Transverse colon (tissue), 4 donors: ENCODE results near the gene MEGF11. TPM values are rescaled to one million over a fixed set of nuclear protein-coding genes. Genes with fewer than 3 reads are reported as not detected.

Experiments used
- DNase-seq: peaks from one replicate; pipeline ENCODE4 v3.0.0-alpha.2; 2019
- H3K27ac ChIP-seq, 4 donors: fragments of 200-600 bp; sonication (generic); 2 replicates each; pipeline ENCODE4 v1.5.1; 2016 to 2018; ENCODE audit warnings: inconsistent platforms in 4 of 4
- H3K27me3 ChIP-seq: fragments of 200-600 bp; sonication (generic); 2 replicates; pipeline ENCODE4 v1.5.1; 2017; ENCODE audit warnings: inconsistent platforms
- H3K36me3 ChIP-seq, 4 donors: fragments of 200-600 bp; sonication (generic); 2 replicates each; pipeline ENCODE4 v1.5.1; 2017 to 2019; ENCODE audit warnings: inconsistent platforms in 4 of 4
- H3K4me1 ChIP-seq, 4 donors: fragments of 200-600 bp; sonication (generic); 2 replicates each; pipeline ENCODE4 v1.5.1; 2017 to 2020; ENCODE audit warnings: inconsistent platforms in 4 of 4
- H3K4me3 ChIP-seq, 4 donors: fragments of 200-600 bp; sonication (generic); 1 replicate in 1 of 4; 2 replicates in 3 of 4; pipeline versions ENCODE4 v1.5.1 to v1.6.1; 2017 to 2019; ENCODE audit warnings: inconsistent platforms in 4 of 4
- H3K9me3 ChIP-seq, 2 donors: fragments of 200-600 bp; sonication (generic); 2 replicates each; pipeline ENCODE4 v1.5.1; 2017 to 2019; ENCODE audit warnings: inconsistent platforms in 2 of 2
- EP300 ChIP-seq: sonication (generic); formaldehyde crosslinking; IDR thresholded peaks from one replicate; pipeline ENCODE4 v1.6.1; 2017; ENCODE audit warnings: antibody characterized with exemption, low read depth
- POLR2A ChIP-seq: fragments of 450-650 bp; IDR thresholded peaks from one replicate; pipeline ENCODE4 v1.6.1; 2016; ENCODE audit warnings: antibody characterized with exemption, mild to moderate bottlenecking, moderate library complexity
- POLR2AphosphoS5 ChIP-seq, 3 donors: sonication (generic); formaldehyde crosslinking; IDR thresholded peaks; one replicate each; pipeline ENCODE4 v1.6.1; 2016; ENCODE audit warnings: antibody characterized with exemption in 3 of 3
- WGBS, 2 donors: methylation state at CpG; one replicate each; pipeline ENCODE4 v1.1.5; 2018; ENCODE audit warnings: low coverage in 1 of 2; 5-methylcytosine and 5-hydroxymethylcytosine counted together
- in situ Hi-C, 4 donors: fragments of 200-750 bp; cut with MboI; loops; one replicate each; pipeline versions ENCODE4 v1.15.0 to v1.15.1; 2017; ENCODE audit warnings: low sequenced_read_pairs in 3 of 4, low pct_ligation_motif_present in 1 of 4, low pct_unique_long_range_greater_than_20kb in 1 of 4
- intact Hi-C: fragments of 100-400 bp; cut with DNase I; formaldehyde crosslinking; loops from one replicate; pipeline ENCODE4 v1.15.1; 2023; ENCODE audit warnings: low total_unique reads
- total RNA-seq, 4 donors: library from RNA; depleted of rRNA; stranded (reverse); fragments of >200 nt; gene quantifications; one replicate each; pipeline ENCODE4 v1.1.0, GENCODE V29; 2016
- TF ChIP-seq, protein P1 (sequence below), 5 experiments: fragments of 200-600 bp in 3 of 5; fragments of 450-650 bp in 2 of 5; sonication (generic) in 3 of 5; IDR thresholded peaks; 1 replicate in 2 of 5; 2 replicates in 3 of 5; pipeline ENCODE4 v1.5.1; 2016 to 2017; ENCODE audit warnings: antibody characterized with exemption in 5 of 5, inconsistent platforms in 3 of 5, mild to moderate bottlenecking in 2 of 5, moderate library complexity in 1 of 5

The MEGF11 gene
- total RNA-seq, 4 donors from 2014 or later: 0.16 TPM; not detected in 3

DNA sequence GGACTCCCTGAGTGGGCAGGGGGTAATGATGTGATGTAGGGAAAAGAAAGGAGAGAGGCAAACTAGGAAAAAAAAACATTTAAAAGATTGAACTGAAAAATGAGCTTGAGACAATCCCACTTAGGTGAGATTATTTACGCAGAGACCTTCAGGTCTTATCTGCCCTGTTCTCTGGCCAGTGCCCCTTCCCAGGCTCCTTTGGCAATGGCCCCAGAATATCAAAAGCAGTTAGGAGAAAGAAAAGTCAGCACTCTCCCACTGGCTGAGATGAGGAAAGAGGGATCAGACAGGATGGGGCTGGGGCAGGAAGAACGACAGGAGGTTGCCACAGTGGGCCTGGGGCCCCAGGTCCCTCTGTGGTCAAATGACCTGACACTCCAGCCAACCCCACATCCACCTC is 105.4 kb downstream of the MEGF11 start:
- H3K4me1 ChIP-seq: no peaks in the 10 kb centered on the region
- H3K4me3 ChIP-seq: no peak overlapping the region
- H3K27me3 ChIP-seq: no peaks in the 10 kb centered on the region
- intact Hi-C loops: no loop called here
- 73 to 100% methylated on average over 1 to 2 of the region's 2 CpGs for WGBS, 2 donors
- TF ChIP-seq, protein P1, sequence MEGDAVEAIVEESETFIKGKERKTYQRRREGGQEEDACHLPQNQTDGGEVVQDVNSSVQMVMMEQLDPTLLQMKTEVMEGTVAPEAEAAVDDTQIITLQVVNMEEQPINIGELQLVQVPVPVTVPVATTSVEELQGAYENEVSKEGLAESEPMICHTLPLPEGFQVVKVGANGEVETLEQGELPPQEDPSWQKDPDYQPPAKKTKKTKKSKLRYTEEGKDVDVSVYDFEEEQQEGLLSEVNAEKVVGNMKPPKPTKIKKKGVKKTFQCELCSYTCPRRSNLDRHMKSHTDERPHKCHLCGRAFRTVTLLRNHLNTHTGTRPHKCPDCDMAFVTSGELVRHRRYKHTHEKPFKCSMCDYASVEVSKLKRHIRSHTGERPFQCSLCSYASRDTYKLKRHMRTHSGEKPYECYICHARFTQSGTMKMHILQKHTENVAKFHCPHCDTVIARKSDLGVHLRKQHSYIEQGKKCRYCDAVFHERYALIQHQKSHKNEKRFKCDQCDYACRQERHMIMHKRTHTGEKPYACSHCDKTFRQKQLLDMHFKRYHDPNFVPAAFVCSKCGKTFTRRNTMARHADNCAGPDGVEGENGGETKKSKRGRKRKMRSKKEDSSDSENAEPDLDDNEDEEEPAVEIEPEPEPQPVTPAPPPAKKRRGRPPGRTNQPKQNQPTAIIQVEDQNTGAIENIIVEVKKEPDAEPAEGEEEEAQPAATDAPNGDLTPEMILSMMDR (IDR thresholded peaks at IDR 0.05): no peak
- TF ChIP-seq EP300: no peak
- in situ Hi-C loops: no loop called here
- no peak overlapping the region for H3K27ac ChIP-seq
- no peak for DNase-seq
- no peaks in the 10 kb centered on the region for H3K36me3 ChIP-seq
- no peaks in the 10 kb centered on the region for H3K9me3 ChIP-seq

GRCh38 chr15:66147440-66147839 is 106.1 kb downstream of the MEGF11 start:
- TF ChIP-seq, protein P1 (IDR thresholded peaks at IDR 0.05): no peak
- no peak for TF ChIP-seq POLR2A
- no peak for TF ChIP-seq POLR2AphosphoS5 (IDR thresholded peaks at IDR 0.05)
- H3K27ac ChIP-seq: no peak overlapping the region
- H3K4me3 ChIP-seq: no peak overlapping the region
- 71 to 89% methylated on average over 3 of the region's 3 CpGs for WGBS, 2 donors
- no peaks in the 10 kb centered on the region for H3K27me3 ChIP-seq
- H3K4me1 ChIP-seq: no peaks in the 10 kb centered on the region
- DNase-seq: no peak
- H3K9me3 ChIP-seq: no peaks in the 10 kb centered on the region
- no peaks in the 10 kb centered on the region for H3K36me3 ChIP-seq
- in situ Hi-C loops: no loop called here
- intact Hi-C loops: no loop called here

GRCh38 chr15:66145726-66146182 is 107.8 kb downstream of the MEGF11 start:
- no peak for DNase-seq
- Histone ChIP-seq H3K4me3 (no peak overlapping the region), H3K27me3 (no peaks in the 10 kb centered on the region), H3K4me1 (no peaks in the 10 kb centered on the region), H3K27ac (no peak overlapping the region), H3K9me3 (no peaks in the 10 kb centered on the region), H3K36me3 (no peaks in the 10 kb centered on the region)
- WGBS, 2 donors: 24 to 30% methylated on average over 3 to 6 of the region's 6 CpGs
- intact Hi-C loops (no loop called here), in situ Hi-C loops (no loop called here)
- TF ChIP-seq, protein P1 (IDR thresholded peaks at IDR 0.05): no peak

GRCh38 chr15:66144978-66145725 is 108.4 kb downstream of the MEGF11 start:
- in situ Hi-C loops (no loop called here), intact Hi-C loops (no loop called here)
- Histone ChIP-seq H3K4me1 (no peaks in the 10 kb centered on the region), H3K4me3 (no peak overlapping the region), H3K27me3 (no peaks in the 10 kb centered on the region), H3K27ac (no peak overlapping the region), H3K9me3 (no peaks in the 10 kb centered on the region), H3K36me3 (no peaks in the 10 kb centered on the region)
- WGBS, 2 donors: 53 to 76% methylated on average over 3 to 8 of the region's 8 CpGs
- no peak for TF ChIP-seq EP300
- no peak for DNase-seq

- WGBS, 2 donors: 78 to 80% methylated on average over 1 to 11 of the region's 11 CpGs
- intact Hi-C loops: no loop called here
- no peak for DNase-seq
- Histone ChIP-seq H3K27me3 (no peaks in the 10 kb centered on the region), H3K27ac (no peak overlapping the region), H3K4me3 (no peak overlapping the region), H3K9me3 (no peaks in the 10 kb centered on the region), H3K4me1 (no peaks in the 10 kb centered on the region), H3K36me3 (no peaks in the 10 kb centered on the region)
- TF ChIP-seq POLR2AphosphoS5 (IDR thresholded peaks at IDR 0.05): no peak
- TF ChIP-seq EP300: no peak
- TF ChIP-seq, protein P1 (IDR thresholded peaks at IDR 0.05): no peak
- TF ChIP-seq POLR2A: no peak
- in situ Hi-C loops: no loop called here
Observed at GRCh38 chr15:66142285-66142684, 111.3 kb downstream of the MEGF11 start.
